H1 (cell line): Measurements from ENCODE around the gene ZBTB9. TPM values are rescaled to one million over a fixed set of nuclear protein-coding genes. Genes with fewer than 3 reads are reported as not detected.

Experiments
- PHF8 ChIP-seq: fragments of 200-600 bp; sonication (generic); conservative IDR thresholded peaks from 2 replicates; pipeline ENCODE4 v1.7.1; 2012; ENCODE audit warnings: low read depth, mild to moderate bottlenecking, inconsistent platforms, low read length, moderate library complexity
- TAF7 ChIP-seq: optimal IDR thresholded peaks from 2 replicates; pipeline ENCODE3; 2011; ENCODE audit warnings: low read depth, mild to moderate bottlenecking, inconsistent platforms, low read length, moderate library complexity, borderline replicate concordance
- polyA plus RNA-seq, 7 experiments: library from polyadenylated mRNA; depleted of rRNA in 3 of 7; stranded (reverse) in 5 of 7; unstranded in 2 of 7; fragments of >200 nt in 5 of 7; fragments of 200-250 nt in 2 of 7; gene quantifications; 1 replicate in 5 of 7; 2 replicates in 1 of 7; 4 replicates in 1 of 7; pipeline versions ENCODE4 v1.2.1 to v1.2.3, GENCODE V29; 2011 to 2013; ENCODE audit warnings: missing spikeins in 2 of 7, mixed read lengths in 2 of 7
- total RNA-seq: library from RNA; stranded (reverse); fragmentation: NEBNext Ultra II Directional; extraction: Animal tissue kit (Norgen Biotek cat#: 25700); gene quantifications from 2 replicates; pipeline ENCODE4 v1.2.1, GENCODE V29; 2021

ZBTB9 gene
- total and polyA plus RNA-seq, 2 of the 8 experiments (the other 6 are each of a cell fraction or from before 2014, with no cell fraction given), result 16.9 to 20.2 TPM

DNA sequence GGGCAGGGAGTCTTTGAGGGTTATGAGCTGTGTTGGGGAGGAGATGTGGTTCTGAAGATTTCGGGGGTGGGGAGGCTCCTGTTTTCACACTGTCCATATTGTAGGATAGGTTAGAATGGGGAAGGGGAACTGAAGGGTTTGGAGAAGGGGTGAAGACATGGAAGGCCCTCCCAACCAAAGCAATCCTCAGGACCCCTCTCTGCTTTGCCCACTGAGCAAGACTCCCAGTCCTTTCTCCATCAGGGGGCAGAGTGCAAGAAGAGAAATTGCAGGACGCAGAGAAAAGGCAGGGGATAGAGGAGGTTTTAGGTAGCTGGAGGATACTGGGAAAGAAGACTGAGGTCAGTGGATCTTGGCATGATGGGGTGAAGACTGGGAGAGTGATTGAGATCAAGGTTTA, 30.6 kb upstream of the ZBTB9 start (continued):
- no peak for TF ChIP-seq PHF8
- TF ChIP-seq TAF7, result no peak
